NCI-H1694 treated with DMSO at 0.1 percent for 48 hours (cell line): Measurements from ENCODE around the gene NELFB.
"Not testable (repeated sequence)": the region's sequence is repeated elsewhere in the genome, so short reads cannot be mapped to it uniquely, and the experiment has no call there.

Experiments
- DNase-seq: peaks from one replicate; lab custom pipeline; 2025; lab: John Stamatoyannopoulos, UW

The NELFB gene

GRCh38 chr9:137234758-137235423 lies 20.2 kb upstream of the NELFB start:
- no peak for DNase-seq

GRCh38 chr9:137235424-137236237 lies 19.5 kb upstream of the NELFB start:
- no peak for DNase-seq

- DNase-seq: peak; percentile 42
Measured at GRCh38 chr9:137236238-137236935, 18.7 kb upstream of the NELFB start.

GRCh38 chr9:137236936-137237421 lies 18.1 kb upstream of the NELFB start:
- no peak for DNase-seq

GRCh38 chr9:137237759-137238726 lies 17.1 kb upstream of the NELFB start:
- no peak for DNase-seq

GRCh38 chr9:137239541-137240200 lies 15.5 kb upstream of the NELFB start:
- not testable (repeated sequence) for DNase-seq

GRCh38 chr9:137240318-137240840 lies 14.7 kb upstream of the NELFB start:
- DNase-seq: peak; percentile 47

GRCh38 chr9:137240841-137241489 lies 14.2 kb upstream of the NELFB start, which contains the start of gene TUBB4B:
Gene TUBB4B (plus strand): TSS chr9:137241287. CDS start chr9:137241361, 74 bp downstream.
- DNase-seq: peak; percentile 99

- no peak for DNase-seq
Measured at GRCh38 chr9:137241490-137242268, 13.4 kb upstream of the NELFB start.

- DNase-seq: no peak
Measured at GRCh38 chr9:137242269-137243203, 12.6 kb upstream of the NELFB start.

- DNase-seq: not testable (repeated sequence)
Measured at GRCh38 chr9:137243266-137243625, 11.9 kb upstream of the NELFB start.

GRCh38 chr9:137243626-137244485 lies 11.3 kb upstream of the NELFB start:
- DNase-seq: no peak

GRCh38 chr9:137244486-137245449 lies 10.4 kb upstream of the NELFB start:
- no peak for DNase-seq

- peak; percentile 43 for DNase-seq
Measured at GRCh38 chr9:137245450-137246421, 9.4 kb upstream of the NELFB start.
